T1000 (cell line): ENCODE measurements around the gene PRKAR1B.

Experiments
- DNase-seq: peaks from one replicate; lab custom pipeline; 2025; ENCODE audit warnings: mixed read lengths; lab: John Stamatoyannopoulos, UW

Gene PRKAR1B

GRCh38 chr7:540997-541396 is 186.1 kb downstream of the PRKAR1B start:
- DNase-seq = no peak

- no peak for DNase-seq
Measured at GRCh38 chr7:540579-540978, 186.5 kb downstream of the PRKAR1B start.

GRCh38 chr7:539731-540411 is 187.2 kb downstream of the PRKAR1B start:
- DNase-seq = peak; percentile 78

GRCh38 chr7:538764-539685 is 188.1 kb downstream of the PRKAR1B start:
- DNase-seq = peak; percentile 35

- peak; percentile 81 for DNase-seq
Measured at GRCh38 chr7:537911-538634, 189.0 kb downstream of the PRKAR1B start.

GRCh38 chr7:536231-536630 is 190.8 kb downstream of the PRKAR1B start:
- no peak for DNase-seq

GRCh38 chr7:534959-535358 is 192.1 kb downstream of the PRKAR1B start:
- DNase-seq = no peak

GRCh38 chr7:534075-534474 is 193.0 kb downstream of the PRKAR1B start:
- DNase-seq = no peak

- no peak for DNase-seq
Measured at GRCh38 chr7:533266-533665, 193.8 kb downstream of the PRKAR1B start.

- no peak for DNase-seq
Measured at GRCh38 chr7:532379-533143, 194.5 kb downstream of the PRKAR1B start.

GRCh38 chr7:531777-532176 is 195.3 kb downstream of the PRKAR1B start:
- DNase-seq = no peak

GRCh38 chr7:528451-528850 is 198.6 kb downstream of the PRKAR1B start:
- DNase-seq = no peak

GRCh38 chr7:527723-528122 is 199.4 kb downstream of the PRKAR1B start:
- DNase-seq = no peak

GRCh38 chr7:526460-527034 is 200.5 kb downstream of the PRKAR1B start:
- DNase-seq = no peak

GRCh38 chr7:525740-526139 is 201.3 kb downstream of the PRKAR1B start:
- no peak for DNase-seq

GRCh38 chr7:524800-525199 is 202.3 kb downstream of the PRKAR1B start:
- DNase-seq = no peak

GRCh38 chr7:523347-524336 is 203.4 kb downstream of the PRKAR1B start:
- DNase-seq = no peak

- no peak for DNase-seq
Measured at GRCh38 chr7:522951-523314, 204.1 kb downstream of the PRKAR1B start.

- DNase-seq = no peak
Measured at GRCh38 chr7:522071-522950, 204.8 kb downstream of the PRKAR1B start.
